T-helper 2 cell treated with Interferon-gamma antibody and Interleukin-4, amounts not matched to agents 100 ng/mL and 5 ng/mL, for 36 hours (primary cell): ENCODE results near the gene RPL41. TPM values are rescaled to one million over a fixed set of nuclear protein-coding genes. Genes with fewer than 3 reads are reported as not detected.
"Not testable (repeated sequence)": the region's sequence is repeated elsewhere in the genome, so short reads cannot be mapped to it uniquely, and the experiment has no call there.

Experiments
- intact Hi-C: fragments of 100-400 bp; cut with micrococcal nuclease; formaldehyde crosslinking; loops from one replicate; pipeline ENCODE4 v1.15.1; 2023
- total RNA-seq: library from RNA; stranded (reverse); gene quantifications from 2 replicates; pipeline ENCODE4 v1.2.3, GENCODE V29; 2022

Gene RPL41
- total RNA-seq: 3,715 and 3,764 TPM in 2 replicates

DNA sequence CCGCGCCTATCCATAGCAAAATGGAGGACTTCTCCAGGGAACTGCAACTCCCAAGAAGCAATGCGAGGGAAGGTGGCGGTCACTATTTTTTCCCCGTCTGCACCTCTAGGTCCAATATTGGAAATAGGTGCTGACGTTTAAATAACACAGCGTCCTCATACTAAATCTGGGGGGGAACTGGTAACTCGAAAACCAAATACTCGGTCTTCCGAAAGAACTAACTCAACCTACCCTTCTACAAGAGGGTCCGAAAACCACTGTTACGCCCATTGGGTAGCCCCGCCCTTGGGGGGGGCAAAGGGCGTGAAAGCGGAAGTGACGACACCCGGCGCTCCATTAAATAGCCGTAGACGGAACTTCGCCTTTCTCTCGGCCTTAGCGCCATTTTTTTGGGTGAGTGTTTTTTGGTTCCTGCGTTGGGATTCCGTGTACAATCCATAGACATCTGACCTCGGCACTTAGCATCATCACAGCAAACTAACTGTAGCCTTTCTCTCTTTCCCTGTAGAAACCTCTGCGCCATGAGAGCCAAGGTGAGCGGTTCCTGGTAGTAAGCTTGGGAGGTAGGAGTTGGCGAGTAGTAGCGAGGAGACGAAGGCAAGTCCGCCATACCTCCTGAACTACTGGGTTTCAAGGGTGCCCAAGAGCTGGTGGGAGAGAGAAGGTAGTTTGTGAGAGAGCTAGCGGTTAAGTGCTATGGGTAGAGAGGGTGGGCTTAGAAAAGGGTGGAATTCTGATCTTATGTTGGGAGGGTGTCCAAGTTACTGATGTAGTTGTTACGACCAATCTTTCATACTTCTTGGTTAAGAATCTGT, at the start of gene RPL41:
Gene RPL41, plus strand, starts transcription at position 367 of the 815 bp plus-strand sequence.
- intact Hi-C loops: loop anchor here (1.0 to 5.0 kb wide), 7 partner anchors 69 to 571 kb away; partner anchors contain the start of genes ORMDL2, PTGES3, RPS26 and SARNP

DNA sequence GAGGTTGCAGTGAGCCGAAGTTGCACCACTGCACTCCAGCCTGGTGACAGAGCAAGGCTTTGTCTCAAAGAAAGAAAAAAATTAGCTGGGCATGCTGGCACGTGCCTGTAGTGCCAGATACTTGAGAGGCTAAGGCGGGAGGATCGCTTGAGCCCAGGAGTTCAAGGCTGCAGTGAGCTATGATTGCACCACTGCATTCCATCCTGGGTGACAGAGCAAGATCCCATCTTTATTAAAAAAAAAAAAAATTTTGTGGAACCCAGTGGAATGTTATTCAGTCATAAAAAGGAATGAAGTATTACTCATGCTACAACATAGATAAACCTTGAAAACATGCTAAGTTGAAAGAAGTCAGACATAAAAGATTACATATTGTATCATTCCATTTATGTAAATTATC, 44.8 kb upstream of the RPL41 start:
- intact Hi-C loops: no loop called here

DNA sequence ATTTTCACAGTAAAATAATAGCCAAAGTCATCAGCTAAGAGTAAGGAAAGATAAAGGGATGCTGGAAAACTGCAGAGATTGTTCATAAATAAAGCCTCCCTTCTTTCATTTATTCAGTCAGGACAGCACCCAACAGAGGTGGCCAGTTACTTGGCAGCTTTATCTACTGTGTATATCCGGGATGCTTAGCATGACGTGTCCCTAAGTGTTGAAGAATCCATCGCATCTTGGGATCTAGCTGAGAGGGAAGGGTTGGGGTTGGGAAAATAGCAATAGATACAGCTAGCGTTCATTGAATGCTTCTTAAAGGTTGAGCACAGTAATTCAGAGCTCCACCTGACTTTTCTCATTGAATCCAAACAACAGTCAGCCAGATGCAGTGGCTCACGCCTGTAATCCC, 42.0 kb upstream of the RPL41 start:
- intact Hi-C loops: no loop called here

DNA sequence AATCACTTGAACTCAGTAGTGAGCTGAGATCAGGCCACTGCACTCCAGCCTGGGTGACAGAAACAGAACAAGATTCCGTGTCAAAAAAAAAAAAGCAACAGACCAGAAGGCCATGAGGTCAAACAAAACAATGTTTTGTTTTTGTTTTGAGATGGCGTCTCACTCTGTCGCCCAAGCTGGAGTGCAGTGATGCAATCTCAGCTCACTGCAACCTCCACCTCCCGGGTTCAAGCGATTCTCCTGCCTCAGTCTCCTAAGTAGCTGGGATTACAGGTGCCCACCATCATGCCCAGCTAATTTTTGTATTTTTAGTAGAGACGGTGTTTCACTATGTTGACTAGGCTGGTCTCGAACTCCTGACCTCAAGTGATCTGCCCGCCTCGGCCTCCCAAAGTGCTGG, 38.5 kb upstream of the RPL41 start:
- intact Hi-C loops: not testable (repeated sequence)

DNA sequence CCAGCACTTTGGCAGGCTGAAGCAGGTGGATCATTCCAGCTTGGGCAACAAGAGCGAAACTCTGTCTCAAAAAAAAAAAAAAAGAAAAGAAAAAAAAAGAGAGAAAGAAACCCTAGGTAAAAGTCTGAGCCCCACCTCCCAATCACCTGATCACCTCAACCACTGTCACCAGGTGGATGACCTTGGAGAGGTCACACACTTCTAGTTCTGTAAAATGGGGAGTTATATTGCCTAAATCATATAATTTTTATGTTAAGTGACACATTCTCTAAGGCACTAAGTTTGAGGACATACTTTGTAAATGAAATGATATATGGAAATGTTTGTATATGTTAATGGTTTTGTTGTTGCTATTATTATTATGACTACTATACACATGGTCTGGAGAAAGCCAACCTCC, 38.0 kb upstream of the RPL41 start:
- intact Hi-C loops: no loop called here

DNA sequence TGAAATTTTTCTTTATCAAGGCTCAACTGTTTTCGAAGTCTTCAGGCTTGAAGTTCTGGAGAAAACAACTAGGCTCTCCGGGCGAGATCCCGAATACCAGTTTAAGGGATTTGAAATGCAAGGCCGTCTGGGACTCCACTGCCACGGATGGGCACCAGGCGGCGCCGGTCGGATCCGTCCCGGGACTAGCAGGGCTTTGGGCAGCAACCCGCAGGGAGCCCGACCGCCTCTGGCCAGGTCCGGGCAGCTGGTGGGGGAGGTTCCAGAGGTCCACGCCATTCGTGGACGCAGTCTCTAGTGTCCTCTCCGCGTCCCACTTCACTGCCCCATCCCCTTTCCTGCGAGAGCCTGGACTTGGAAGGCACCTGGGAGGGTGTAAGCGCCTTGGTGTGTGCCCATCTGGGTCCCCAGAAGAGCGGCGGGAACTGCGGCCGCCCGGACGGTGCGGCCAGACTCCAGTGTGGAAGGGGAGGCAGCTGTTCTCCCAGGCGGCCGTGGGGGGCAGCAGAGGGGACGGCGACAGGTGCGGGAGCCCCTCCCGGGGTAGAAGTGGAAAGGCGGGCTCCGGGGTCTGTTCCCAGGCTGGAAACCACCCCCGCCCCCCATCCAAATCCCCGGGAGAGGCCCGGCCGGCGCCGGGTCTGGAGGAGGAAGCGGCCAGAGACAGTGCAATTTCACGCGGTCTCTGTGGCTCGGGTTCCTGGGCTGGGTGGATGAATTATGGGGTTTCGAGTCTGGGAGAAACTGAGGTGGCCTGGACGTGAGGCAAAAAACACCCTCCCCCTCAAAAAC, 37.3 kb upstream of the RPL41 start:
- intact Hi-C loops: loop anchor here (1.0 kb wide), 1 partner anchor 25 kb away; the partner anchor contains the start of gene PA2G4

DNA sequence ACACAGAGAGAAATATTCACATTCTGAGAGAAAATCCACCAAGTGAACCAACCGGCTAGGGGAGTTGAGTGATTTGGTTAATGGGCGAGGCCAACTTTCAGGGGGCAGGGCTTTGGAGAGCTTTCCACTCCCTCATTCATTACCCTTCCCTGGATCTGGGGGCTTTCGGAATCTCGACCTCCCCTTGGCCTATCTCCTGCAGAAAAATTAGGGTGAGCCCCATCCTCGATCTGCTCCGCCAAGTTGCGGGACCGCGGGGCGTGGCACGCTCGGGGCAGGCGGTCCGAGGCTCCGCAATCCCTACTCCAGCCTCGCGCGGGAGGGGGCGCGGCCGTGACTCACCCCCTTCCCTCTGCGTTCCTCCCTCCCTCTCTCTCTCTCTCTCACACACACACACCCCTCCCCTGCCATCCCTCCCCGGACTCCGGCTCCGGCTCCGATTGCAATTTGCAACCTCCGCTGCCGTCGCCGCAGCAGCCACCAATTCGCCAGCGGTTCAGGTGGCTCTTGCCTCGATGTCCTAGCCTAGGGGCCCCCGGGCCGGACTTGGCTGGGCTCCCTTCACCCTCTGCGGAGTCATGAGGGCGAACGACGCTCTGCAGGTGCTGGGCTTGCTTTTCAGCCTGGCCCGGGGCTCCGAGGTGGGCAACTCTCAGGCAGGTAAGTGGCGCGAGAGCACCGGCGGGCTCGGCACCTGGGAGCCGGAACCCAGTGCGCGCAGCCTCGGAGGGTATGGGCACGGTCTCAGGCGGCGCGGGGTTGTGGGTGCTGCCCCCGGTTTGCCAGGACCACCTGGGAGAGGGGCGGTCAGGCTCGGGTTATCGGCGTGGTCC, 36.5 kb upstream of the RPL41 start, which contains the start of gene ERBB3:
Gene ERBB3, plus strand, starts transcription at position 443 of the 833 bp plus-strand sequence. Its CDS starts 136 bp downstream, at position 579.
- intact Hi-C loops: loop anchor here (1.0 kb wide), 1 partner anchor 24 kb away; the partner anchor contains the start of gene PA2G4

DNA sequence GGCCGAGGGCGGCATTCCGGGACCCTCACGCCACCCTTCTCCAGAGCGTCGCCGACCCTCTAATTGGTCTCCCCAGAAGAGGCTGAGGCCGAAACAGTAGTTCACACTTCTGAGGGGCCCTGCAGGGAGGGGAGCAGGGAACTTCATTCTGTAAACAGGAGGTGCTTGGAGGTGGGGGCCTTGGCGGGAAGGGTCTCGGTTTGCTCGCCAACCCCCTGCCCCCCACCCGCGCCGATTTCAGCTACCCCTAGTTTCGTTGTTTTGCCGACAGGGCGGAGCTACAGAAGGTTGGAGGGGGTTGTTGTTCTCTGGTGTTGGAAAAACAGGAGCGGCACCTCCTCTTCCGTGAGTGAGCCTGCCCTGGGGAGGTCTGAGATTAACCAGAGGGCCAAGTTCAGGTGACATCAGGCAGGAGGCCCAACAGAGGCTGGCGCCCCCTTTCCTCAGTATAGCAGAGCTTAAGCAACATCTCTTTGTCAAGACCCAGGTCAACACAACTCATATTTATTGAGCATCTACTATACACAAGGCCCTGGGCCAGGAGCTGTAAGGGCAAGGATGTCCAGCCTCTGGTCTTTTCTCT, 35.8 kb upstream of the RPL41 start:
- intact Hi-C loops: no loop called here

DNA sequence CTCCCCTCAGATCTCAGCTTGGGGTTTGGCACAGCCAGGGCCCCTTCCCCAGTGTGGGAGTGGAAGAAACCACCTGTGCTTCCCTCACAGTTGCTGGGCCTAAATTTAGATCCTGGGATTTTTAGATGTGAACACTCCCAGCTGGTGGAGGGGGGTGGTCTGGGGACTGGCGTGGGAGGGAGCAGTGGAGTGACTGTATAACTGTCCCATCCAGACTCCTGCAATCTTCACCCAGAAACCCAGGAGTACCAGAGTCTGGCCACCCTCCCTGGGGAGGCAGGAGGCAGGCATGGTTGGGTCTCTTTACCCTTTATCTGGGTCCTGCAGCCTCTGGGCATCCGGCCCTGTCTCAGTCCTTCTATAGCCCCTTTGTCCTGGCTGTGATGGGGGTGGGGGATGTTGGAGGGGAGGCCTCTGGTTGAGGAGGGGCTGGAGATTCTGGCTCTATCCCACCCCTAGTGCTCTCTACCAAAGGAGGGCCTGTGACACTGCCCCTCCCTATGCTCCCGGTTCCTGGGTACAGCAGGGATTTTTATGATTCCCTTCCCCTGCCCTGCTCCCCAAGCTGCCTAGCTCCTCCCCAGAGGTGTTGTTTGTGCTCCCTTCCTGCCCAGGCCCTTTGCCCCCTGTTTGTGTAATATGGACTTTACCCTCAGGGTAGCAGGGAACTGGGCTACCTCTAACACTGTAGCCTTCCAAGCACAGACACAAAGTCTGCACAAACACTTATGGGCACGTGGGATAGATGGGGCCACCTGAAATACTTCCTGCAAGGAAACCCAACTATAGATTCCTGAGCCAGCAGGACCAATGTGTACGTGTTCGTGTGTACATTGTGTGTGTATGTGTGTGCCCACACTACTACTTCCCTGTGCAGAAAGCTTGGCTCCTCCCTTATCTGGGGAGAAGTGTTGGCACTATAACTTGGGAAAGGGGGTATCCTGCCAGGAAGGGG, 34.8 kb upstream of the RPL41 start:
- intact Hi-C loops: no loop called here

DNA sequence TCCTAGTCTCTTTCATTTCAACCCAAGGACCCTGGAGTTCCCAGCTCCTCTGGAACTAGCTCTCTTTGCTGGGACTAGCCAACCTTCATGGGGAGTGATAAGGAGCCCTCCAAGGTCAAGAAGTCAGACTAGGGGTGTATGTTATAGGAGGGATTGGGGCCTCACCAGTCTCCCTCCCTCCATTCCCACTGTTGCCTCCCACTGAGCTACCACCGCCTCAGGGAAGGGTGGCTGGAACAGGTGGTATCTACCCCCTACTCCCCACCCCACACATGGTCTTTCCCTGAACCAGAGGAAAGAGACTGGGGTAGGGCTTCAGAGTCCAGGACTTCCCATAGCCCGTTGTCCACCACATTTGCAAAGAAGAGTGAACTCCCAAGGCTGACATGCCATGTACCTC, 34.1 kb upstream of the RPL41 start:
- intact Hi-C loops: no loop called here

DNA sequence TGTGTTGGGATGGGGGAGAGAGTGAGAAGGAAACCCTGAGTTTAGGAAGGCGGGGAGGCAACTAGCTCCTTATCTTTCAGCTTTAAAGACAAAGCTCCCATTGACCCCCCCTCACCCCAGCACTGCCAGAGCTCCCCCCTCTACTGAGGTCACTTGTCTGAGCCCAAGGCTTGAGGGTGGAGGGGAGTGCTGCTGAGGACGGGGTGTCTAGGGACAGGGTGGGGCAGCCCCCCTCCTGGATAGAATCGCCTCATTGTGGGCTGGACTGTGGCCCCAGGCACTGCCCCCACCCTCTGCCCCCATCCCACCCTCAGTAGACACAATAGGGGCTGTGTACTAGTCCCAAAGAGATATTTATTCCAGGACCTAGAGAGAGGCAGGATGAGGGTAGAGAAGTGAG, 33.5 kb upstream of the RPL41 start:
- intact Hi-C loops: no loop called here

DNA sequence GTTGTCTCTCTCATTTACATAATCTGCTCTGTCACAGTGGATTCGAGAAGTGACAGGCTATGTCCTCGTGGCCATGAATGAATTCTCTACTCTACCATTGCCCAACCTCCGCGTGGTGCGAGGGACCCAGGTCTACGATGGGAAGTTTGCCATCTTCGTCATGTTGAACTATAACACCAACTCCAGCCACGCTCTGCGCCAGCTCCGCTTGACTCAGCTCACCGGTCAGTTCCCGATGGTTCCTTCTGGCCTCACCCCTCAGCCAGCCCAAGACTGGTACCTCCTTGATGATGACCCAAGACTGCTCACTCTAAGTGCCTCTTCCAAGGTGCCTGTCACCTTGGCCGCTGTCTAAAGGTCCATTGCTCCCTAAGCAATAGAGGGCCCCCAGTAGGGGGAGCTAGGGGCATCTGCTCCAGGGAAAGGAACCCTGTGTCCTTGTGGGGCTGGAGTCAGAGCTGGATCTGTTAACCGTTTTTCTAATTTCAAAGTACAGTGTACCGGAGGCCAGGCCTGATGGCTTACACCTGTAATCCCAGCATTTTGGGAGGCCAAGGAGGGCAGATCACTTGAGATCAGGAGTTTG, 31.4 kb upstream of the RPL41 start:
- intact Hi-C loops: no loop called here

DNA sequence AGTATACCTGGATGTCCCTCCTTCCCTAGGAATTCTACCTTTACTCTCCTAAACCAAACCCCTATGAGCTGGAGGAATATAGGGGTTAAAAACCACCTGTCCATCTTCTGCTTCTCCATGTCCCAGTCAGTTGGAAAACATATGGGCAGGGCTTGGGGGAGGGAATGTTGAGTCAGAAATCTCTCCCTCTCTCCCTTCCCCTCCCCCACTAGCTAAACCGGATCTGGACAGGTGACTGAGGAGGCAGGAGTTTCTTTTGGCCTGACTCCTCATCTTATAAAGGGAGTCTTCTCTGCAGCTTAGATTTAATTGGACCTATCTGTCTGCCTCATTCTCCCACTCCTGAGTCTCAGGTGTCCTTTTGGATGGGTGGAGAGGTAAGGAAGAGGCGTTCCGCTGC, 30.3 kb upstream of the RPL41 start:
- intact Hi-C loops: no loop called here

DNA sequence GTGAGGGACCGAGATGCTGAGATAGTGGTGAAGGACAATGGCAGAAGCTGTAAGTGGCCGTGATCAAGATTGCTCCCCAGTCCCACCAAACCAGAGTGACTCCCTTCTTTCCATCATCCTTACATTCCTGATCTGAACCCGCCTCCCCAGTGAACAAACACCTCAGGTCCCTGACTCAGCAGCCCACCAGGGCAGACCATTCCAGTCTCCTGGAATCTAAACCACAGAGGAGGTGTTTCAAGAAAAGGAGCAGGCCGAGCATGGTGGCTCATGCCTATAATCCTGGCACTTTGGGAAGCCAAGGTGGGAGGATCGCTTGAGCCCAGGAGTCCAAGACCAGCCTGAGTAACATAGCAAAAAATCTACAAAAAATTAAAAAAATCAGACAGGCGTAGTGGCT, 29.8 kb upstream of the RPL41 start:
- intact Hi-C loops: no loop called here

DNA sequence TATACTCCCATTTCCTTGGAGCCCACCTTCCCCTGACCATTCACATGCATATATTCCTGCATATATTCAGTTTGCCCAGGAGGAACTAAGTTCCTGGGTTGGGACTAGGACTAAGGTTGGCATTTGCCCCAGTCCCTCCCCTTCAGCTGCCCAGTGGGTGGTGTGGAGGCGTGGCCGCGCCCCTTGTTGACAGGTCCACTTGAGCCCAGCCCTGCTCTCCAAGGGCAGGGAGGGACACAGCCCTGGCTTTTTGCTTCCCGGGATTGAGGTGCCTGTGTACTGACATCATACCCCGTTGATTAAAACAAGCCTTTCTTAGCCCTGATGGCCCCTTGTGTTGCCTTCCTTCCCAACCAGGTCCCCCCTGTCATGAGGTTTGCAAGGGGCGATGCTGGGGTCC, 29.2 kb upstream of the RPL41 start:
- intact Hi-C loops: no loop called here

DNA sequence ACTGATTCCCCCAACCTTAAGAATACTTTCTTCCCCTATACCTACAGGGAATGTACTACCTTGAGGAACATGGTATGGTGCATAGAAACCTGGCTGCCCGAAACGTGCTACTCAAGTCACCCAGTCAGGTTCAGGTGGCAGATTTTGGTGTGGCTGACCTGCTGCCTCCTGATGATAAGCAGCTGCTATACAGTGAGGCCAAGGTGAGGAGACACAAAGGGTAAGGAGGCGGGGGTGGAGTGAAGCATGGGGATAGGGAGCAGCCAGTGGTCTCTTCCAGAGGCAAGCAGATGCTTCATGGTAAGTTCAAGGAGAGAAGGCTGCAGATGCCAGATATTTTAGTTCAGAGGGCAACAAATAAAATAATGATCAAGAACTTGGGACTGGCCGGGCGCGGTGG, 18.7 kb upstream of the RPL41 start:
- intact Hi-C loops: no loop called here

DNA sequence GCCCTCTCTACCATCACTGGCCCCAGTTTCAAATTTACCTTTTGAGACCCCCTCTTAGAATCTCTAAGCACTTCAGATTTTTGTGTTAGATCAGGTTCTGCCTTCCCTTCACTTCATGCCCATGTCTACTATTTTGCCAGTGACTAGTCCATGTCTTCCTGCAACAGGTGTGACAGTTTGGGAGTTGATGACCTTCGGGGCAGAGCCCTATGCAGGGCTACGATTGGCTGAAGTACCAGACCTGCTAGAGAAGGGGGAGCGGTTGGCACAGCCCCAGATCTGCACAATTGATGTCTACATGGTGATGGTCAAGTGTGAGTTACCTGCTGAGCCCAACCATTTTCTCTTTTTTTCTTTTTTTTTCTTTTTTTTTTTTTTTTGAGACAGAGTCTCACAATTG, 17.8 kb upstream of the RPL41 start:
- intact Hi-C loops: no loop called here

DNA sequence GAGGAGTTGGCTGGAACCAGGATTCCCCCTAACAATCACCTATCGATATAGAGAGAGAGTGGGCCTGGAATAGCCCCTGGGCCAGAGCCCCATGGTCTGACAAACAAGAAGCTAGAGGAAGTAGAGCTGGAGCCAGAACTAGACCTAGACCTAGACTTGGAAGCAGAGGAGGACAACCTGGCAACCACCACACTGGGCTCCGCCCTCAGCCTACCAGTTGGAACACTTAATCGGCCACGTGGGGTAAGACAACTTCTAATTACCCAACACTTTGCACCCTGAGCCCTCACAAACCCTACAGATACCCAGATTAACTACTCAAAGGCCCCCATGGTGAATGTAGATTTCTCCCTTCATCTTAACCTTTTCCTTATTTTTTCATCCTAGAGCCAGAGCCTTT, 16.6 kb upstream of the RPL41 start:
- intact Hi-C loops: no loop called here

DNA sequence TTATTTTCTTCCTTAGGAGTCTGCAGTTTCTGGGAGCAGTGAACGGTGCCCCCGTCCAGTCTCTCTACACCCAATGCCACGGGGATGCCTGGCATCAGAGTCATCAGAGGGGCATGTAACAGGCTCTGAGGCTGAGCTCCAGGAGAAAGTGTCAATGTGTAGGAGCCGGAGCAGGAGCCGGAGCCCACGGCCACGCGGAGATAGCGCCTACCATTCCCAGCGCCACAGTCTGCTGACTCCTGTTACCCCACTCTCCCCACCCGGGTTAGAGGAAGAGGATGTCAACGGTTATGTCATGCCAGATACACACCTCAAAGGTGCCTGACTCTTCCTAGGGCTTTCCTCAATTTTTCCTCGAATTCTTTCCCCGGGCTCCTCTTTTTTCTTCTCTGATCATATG, 15.4 kb upstream of the RPL41 start:
- intact Hi-C loops: no loop called here

DNA sequence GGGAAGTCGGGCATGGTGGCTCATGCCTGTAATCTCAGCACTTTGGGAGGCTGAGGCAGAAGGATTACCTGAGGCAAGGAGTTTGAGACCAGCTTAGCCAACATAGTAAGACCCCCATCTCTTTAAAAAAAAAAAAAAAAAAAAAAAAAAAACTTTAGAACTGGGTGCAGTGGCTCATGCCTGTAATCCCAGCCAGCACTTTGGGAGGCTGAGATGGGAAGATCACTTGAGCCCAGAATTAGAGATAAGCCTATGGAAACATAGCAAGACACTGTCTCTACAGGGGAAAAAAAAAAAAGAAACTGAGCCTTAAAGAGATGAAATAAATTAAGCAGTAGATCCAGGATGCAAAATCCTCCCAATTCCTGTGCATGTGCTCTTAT, 13.8 kb upstream of the RPL41 start:
- intact Hi-C loops: no loop called here
